ENCODE measurements around the gene YWHAQ.

YWHAQ gene

DNA sequence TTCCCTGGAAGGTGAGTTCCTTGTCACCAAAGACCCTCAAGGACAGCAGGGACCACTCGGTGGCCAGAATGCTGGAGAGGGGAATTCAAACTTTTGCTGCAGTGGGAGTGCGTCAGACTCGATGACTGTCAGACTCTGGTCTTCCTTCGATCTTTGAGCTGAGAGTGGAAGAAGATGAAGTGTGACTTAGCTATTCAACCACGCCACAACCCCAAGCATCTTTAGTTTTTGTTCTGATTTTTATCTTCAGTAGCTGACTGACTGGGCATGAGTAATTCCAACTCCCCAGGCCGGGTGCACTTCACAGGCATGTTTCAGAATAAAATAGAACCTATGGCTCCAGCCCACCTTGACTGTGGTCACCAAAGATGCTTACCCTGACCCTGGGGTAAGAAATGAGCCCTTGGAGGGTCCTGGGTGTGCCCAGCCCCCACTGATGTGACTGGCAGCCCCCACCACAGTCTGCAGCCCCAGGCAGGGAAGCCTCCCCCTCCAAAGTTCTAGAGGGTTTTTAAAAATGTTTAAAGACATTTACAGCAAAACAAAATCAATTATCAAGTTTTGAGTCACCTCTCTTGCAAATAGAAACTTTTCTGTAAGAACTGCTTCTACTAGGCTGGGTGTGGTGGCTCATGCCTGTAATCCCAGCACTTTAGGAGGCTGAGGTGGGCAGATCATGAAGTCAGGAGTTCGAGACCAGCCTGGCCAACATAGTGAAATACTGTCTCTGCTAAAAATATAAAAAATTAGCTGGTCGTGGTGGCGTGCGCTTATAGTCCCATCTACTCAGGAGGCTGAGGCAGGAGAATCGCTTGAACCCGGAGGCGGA, 24.9 kb upstream of the YWHAQ start:
- peak; percentile 62 for DNase-seq

DNA sequence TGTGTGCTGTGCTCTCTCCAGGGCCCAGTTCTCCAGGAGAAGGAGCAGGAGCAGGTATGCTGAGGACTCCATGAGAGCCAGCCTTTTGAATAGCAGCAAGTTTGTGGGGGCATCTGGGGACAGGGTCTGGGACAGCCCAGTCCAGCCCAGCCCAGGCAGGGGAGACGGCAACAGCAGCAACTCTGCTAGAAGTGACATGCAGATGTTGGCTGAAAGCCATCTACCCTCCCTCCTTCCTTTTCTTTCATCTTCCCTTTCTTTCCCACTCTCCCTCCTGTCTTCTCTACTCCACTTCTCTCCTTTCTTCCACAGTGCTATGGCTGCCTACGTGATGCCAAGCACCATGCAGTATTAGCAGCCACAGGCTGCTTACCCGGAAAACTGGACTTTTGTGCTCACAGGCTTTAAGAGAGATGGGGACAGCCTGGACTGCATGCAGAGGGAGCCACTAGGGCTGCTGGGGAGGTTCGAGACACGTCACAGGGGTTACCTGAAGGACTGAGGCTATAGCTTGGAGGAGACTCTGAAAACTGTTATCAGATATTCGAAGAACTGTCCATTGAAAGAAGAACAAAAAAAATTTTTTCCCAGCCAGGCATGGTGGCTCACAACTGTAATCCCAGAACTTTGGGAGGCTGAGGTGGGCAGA, 23.8 kb upstream of the YWHAQ start:
- no peak for DNase-seq

- DNase-seq = no peak
Observed at GRCh38 chr2:9653485-9654271, 22.9 kb upstream of the YWHAQ start.

GRCh38 chr2:9652898-9653479, 22.2 kb upstream of the YWHAQ start:
- no peak for DNase-seq

DNA sequence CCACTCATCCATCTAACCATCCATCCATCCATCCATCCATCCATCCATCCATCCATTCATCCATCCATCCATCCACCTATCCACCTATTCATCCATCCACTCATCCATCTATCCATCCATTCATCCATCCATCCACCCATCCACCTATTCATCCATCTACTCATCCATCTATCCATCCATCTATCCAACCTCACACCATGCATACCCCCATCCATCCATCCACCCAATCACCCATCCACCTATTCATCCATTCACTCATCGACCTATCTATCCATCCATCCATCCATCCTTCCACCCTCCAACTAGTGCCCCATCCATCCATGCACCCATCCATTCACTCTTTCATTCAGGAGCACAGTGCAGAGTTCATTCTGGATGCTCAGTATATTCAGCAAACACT, 21.5 kb upstream of the YWHAQ start:
- no peak for DNase-seq

- DNase-seq = no peak
Observed at GRCh38 chr2:9650119-9650821, 19.5 kb upstream of the YWHAQ start.

DNA sequence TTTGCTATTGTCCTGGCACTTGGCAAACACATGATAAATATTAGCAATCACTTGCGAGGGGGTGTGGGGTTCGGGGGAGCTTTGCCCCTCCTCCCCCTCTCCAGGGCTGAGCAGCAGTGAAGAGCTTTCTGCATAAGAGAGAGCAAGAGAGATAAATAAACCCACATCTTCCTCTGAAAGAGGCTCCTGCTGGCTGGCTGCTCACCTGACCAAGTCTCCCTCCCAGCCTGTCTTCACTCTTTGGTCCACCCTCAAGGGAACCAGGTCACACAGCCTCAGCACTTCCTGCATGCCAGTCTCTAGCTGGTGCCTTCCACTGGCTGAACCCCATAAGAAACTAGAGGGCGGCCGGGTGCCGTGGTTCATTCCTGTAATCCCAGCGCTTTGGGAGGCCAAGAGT, 18.5 kb upstream of the YWHAQ start:
- DNase-seq = no peak

DNA sequence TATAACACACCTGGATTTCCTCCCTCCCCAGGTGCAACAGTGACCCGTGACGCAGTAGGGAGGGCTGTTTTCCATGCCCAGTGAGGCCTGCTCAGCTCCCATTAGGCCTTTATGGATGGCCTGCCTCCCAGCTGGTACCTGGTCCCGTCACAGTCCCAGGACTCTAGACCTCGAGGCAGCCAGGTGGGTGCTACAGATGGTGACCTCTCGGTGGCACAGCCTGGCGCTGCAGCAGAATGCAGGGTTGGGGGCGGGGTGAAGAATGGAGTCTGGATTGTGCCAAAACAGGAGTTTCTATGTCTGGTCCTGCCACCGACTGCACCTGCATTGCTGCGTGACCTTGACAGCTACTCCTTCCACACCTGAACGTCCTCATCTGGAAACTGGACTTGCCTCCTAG, 18.0 kb upstream of the YWHAQ start:
- no peak for DNase-seq

DNA sequence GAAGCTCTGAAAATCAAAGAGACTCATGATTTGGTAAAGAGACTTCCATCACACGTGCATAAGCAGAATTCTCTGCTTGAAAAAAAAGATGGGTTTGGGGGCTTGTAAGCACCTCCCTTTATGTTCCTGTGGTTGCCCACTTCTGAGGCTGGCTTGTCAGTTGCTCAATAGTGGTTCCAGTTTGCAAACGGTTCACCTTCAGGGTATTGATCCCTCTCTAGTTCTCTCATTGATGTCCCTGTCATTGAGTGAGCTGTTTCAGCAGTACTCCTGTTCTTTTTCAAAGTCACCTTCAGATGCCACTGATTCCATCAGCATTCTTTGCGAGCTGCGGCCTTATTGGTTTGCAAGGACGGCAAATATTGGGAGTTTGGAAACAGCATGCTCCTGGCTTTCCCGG, 17.1 kb upstream of the YWHAQ start:
- DNase-seq = no peak

DNA sequence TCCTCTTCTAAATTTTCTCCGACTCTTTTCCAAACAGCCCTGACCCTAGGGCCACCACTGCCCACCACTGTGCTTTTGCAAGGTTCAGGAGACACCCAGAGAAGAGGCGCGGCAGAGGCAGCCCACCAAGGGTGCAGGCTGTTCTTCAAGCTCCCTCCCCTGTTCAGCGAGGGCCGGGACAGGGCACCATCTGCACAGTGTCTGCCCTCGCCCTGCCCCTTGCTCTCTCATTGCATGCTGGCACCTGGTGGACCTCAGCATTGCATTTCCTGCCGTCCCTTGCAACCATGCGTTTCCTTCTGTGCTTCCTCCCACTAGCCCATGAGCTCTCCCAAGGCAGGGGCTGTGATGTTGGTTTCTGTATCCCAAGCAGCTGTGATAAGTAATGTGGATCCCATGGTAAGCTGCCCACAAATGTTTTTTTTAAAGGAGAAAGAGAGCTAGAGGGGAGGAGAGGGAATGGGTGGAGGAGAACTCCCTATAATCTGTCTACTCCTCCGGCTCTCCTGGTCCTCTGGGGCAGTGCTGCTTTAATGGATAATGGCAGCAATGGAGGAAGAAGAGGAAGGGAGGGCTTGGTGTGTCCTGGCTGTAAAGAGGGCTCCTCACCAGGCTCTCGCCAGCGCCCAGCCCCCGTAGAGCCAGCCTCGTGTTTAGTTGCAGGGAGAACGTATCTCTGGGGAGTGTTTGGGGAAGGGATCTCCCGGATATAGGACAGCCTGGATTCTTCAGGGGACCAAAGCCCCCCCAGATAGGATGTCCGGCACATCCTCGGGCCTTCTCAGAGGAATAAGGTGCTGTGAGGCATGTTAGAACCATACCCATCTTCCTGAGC, 15.6 kb upstream of the YWHAQ start:
- DNase-seq = no peak

DNA sequence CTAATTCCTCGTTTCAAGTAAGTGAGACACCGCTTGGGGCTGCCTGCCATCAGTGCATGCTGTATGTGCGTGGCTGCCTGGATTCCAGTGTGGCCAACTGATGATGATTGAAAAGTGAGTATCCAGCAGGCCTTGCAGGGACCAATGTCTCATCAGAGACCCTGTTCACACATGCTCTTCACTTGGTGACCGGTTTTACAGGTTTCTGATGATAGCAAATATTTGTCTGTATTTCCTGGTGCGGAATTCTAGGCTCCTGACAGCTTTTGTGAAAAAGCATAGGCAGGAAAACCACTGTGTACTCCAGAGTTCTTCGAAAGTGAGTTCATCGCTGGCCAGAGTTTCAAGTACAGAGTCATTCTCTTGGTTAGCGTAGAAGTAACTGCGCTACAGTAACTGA, 13.8 kb upstream of the YWHAQ start:
- no peak for DNase-seq

DNA sequence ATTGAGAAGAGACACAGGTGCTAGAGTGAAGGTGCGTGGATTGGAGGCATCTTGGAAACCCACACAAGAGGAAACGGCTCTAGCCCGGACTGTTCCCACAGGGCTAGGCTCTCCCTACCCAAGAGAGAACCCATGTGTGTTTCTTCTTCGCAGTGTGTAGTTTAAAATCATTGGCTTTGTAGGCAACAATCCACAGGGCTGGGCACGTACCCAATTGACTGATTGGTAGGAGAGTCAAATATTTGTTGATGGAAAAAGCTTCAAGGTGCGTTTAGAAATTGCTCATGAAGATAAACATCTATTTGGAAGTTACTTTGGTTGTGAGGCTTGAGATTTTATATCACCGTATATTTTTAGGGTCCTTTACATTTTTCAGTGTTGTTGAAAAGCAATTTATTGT, 13.2 kb upstream of the YWHAQ start:
- no peak for DNase-seq

DNA sequence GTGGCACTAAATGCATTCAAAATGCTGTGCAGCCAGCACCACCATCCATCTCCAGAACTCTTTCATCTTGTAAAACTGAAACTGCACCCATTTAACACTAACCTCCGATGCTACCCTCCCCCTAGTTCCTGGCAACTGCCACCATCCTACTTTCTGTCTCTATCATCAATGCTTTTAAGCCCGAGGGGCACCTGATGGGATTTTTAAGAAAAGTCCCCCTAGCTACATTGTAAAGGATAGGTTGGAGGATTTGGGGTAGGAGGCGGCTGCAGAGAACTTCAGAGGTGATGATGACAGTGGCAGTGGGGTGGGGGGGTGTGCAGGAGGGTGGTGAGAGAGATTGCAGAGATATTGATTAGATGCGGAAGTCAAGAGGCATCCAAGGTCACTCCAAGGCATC, 10.8 kb upstream of the YWHAQ start:
- peak; percentile 30 for DNase-seq

- no peak for DNase-seq
Observed at GRCh38 chr2:9640403-9641104, 9.8 kb upstream of the YWHAQ start.

DNA sequence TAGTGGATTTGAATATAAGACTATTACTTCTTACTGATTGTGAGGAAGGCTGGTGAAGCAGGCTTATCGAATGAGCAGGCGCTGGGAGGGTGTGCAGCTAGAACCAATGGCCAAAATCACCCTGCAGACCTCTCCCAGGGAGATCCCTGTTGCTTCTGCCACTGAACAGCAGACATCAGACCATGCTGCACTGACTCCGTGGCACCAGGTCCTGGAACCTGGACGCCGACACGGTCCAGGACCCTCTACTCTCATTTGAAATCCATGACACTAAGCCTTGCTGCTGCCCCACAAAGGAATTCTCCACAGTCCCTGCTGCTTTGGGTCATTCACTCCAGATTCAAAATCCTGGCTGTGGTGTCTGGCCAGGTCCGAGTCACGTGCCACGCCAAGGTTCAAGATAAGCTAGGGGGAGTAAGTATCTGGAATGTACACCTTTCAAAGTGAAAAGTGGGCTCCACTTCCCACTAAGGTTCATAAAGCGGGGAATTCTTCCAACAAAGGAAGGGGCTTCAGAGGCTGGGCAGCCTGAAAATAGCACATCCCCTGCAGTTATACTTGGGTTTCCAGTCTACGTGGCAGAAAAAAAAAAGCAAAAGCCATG, 9.0 kb upstream of the YWHAQ start:
- no peak for DNase-seq

- DNase-seq = no peak
Observed at GRCh38 chr2:9639000-9639602, 8.3 kb upstream of the YWHAQ start.

GRCh38 chr2:9638532-9638931, 7.7 kb upstream of the YWHAQ start:
- DNase-seq = no peak

DNA sequence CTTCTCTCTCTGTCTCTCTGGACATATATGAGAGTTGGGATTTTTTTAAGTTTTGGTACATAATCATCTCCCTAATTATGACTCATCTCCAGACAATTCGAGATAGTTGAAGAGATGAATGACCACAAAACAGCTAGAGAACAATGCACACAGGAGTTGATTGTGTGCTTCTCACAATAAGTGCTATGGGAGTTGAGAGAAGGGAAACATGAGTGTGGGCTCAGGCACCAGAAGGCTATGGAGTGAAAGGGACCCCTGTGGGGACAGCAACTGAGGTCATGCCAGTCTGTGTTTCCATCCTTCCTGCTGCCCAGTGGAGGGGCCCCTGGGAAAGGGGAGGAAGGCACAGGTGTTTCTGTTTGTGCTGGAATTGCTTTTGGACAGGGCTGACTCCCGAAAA, 6.5 kb upstream of the YWHAQ start:
- DNase-seq = no peak

DNA sequence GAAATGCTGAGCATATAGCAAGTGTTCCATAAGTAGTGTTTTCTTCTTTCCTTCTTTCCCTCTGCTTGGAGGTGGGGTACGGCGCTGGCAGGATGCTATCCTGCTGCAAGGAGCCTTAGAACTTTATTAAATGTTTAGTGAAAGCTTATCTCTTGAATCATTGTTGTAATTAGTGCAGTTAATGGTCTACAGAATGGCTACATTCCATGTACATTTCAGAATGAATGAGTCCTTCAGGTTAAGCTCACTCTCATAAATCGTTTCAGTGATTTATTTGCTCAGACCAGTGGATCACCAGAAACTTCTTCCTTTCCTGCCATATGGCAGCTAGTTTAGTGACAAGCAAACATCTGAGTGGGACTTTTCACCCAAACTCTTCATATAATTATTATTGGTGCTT, 3.3 kb upstream of the YWHAQ start:
- no peak for DNase-seq
